IMR-90 (cell line): ENCODE data around the gene SLC9A9. TPM values are rescaled to one million over a fixed set of nuclear protein-coding genes. Genes with fewer than 3 reads are reported as not detected.

Experiments used
- ATAC-seq: fragments of 200-7000 bp; cut with Tn5 transposase; 2 replicates; pipeline ENCODE4 v1.9.1; 2020; ENCODE audit warnings: low read depth, mild to moderate bottlenecking, moderate library complexity
- BruUV-seq: library from RNA; stranded (reverse); fragments of 400-500 nt; replicated peaks from 2 replicates; lab custom pipeline; 2021; lab: Mats Ljungman, UMichigan
- CTCF ChIA-PET: fragments of 300-600 bp; formaldehyde crosslinking; extraction: SDS; loops from one replicate; lab custom pipeline; 2021; ENCODE audit warnings: antibody characterized with exemption; lab: Yijun Ruan, JAX
- POLR2A ChIA-PET: fragments of 300-600 bp; sonication (Branson Sonifier 250); formaldehyde crosslinking; loops from one replicate; lab custom pipeline; 2022; ENCODE audit warnings: antibody characterized with exemption; ENCODE audit not compliant: unreplicated experiment; lab: Charles Lee
- DNase-seq: peaks from one replicate; pipeline ENCODE4 v3.0.0; 2013
- H2AFZ ChIP-seq: replicated peaks from 2 replicates; pipeline ENCODE3; 2013; ENCODE audit warnings: low read length, mild to moderate bottlenecking; ENCODE audit not compliant: poor library complexity
- H2AK5ac ChIP-seq: 2 replicates; pipeline ENCODE4 v1.6.1; 2013; ENCODE audit warnings: low read depth, low read length, inconsistent platforms
- H2AK9ac ChIP-seq: replicated peaks from 2 replicates; pipeline ENCODE3; 2013; ENCODE audit warnings: mild to moderate bottlenecking, low read depth, low read length, moderate library complexity; ENCODE audit not compliant: poor library complexity
- H2BK120ac ChIP-seq: 2 replicates; pipeline ENCODE4 v1.6.1; 2013; ENCODE audit warnings: low read depth, low read length, inconsistent platforms
- H2BK15ac ChIP-seq: 3 replicates; pipeline ENCODE4 v1.6.1; 2013; ENCODE audit warnings: low read depth, low read length, inconsistent platforms
- H2BK20ac ChIP-seq: 2 replicates; pipeline ENCODE4 v1.6.1; 2013; ENCODE audit warnings: low read depth, mild to moderate bottlenecking, inconsistent platforms, low read length, moderate library complexity
- H2BK5ac ChIP-seq: 2 replicates; pipeline ENCODE4 v1.6.1; 2013; ENCODE audit warnings: mild to moderate bottlenecking, low read depth, low read length, inconsistent platforms; ENCODE audit not compliant: poor library complexity, severe bottlenecking
- H3K14ac ChIP-seq: replicated peaks from 2 replicates; pipeline ENCODE4 v1.6.1; 2013; ENCODE audit warnings: low read depth, low read length, inconsistent platforms
- H3K18ac ChIP-seq: 2 replicates; pipeline ENCODE4 v1.6.1; 2013; ENCODE audit warnings: low read depth, low read length, control low read depth
- H3K23ac ChIP-seq: 2 replicates; pipeline ENCODE4 v1.6.1; 2013; ENCODE audit warnings: low read depth, low read length, inconsistent platforms
- H3K27ac ChIP-seq: 2 replicates; pipeline ENCODE4 v1.5.1; 2013; ENCODE audit warnings: mild to moderate bottlenecking, control low read depth, low read length; ENCODE audit not compliant: insufficient read depth
- H3K27me3 ChIP-seq: 2 replicates; pipeline ENCODE4 v1.6.1; 2013; ENCODE audit warnings: low read length; ENCODE audit not compliant: control insufficient read depth, insufficient read depth
- H3K36me3 ChIP-seq: 2 replicates; pipeline ENCODE4 v1.6.1; 2013; ENCODE audit warnings: low read length, mixed read lengths; ENCODE audit not compliant: control insufficient read depth, insufficient read depth
- H3K4ac ChIP-seq: 2 replicates; pipeline ENCODE4 v1.6.1; 2013; ENCODE audit warnings: low read depth, low read length, inconsistent platforms
- H3K4me1 ChIP-seq: 2 replicates; pipeline ENCODE4 v1.6.1; 2013; ENCODE audit warnings: low read length, mixed read lengths; ENCODE audit not compliant: control insufficient read depth, insufficient read depth
- H3K4me2 ChIP-seq: 2 replicates; pipeline ENCODE4 v1.6.1; 2013; ENCODE audit warnings: low read depth, mild to moderate bottlenecking, control low read depth, low read length, moderate library complexity
- H3K4me3 ChIP-seq: 2 replicates; pipeline ENCODE4 v1.5.1; 2013; ENCODE audit warnings: low read depth, mild to moderate bottlenecking, control low read depth, low read length, moderate library complexity; ENCODE audit not compliant: insufficient read depth
- H3K56ac ChIP-seq: 2 replicates; pipeline ENCODE4 v1.6.1; 2013; ENCODE audit warnings: low read length, inconsistent platforms; ENCODE audit not compliant: insufficient read depth; ENCODE audit errors: extremely low read depth
- H3K79me1 ChIP-seq, 2 experiments: 2 replicates each; pipeline ENCODE4 v1.6.1; 2013; ENCODE audit warnings: low read length in 2 of 2, inconsistent platforms in 1 of 2, low read depth in 1 of 2
- H3K9ac ChIP-seq: 2 replicates; pipeline ENCODE4 v1.6.1; 2013; ENCODE audit warnings: low read depth, low read length, control low read depth
- H3K9me1 ChIP-seq: 2 replicates; pipeline ENCODE4 v1.6.1; 2013; ENCODE audit warnings: low read length, inconsistent platforms; ENCODE audit not compliant: insufficient read depth
- H3K9me3 ChIP-seq: 2 replicates; pipeline ENCODE4 v1.6.1; 2013; ENCODE audit warnings: low read length; ENCODE audit not compliant: control insufficient read depth, insufficient read depth
- H4K20me1 ChIP-seq: 2 replicates; pipeline ENCODE4 v1.6.1; 2013; ENCODE audit warnings: low read length, inconsistent platforms; ENCODE audit not compliant: insufficient read depth
- H4K5ac ChIP-seq: 2 replicates; pipeline ENCODE4 v1.6.1; 2013; ENCODE audit warnings: mild to moderate bottlenecking, low read depth, low read length, control low read depth
- H4K8ac ChIP-seq, 2 experiments: 2 replicates each; pipeline ENCODE4 v1.6.1; 2013; ENCODE audit warnings: low read depth in 2 of 2, low read length in 2 of 2, control low read depth in 1 of 2, inconsistent platforms in 1 of 2
- H4K91ac ChIP-seq: 2 replicates; pipeline ENCODE4 v1.6.1; 2013; ENCODE audit warnings: low read depth, low read length, inconsistent platforms; ENCODE audit not compliant: insufficient read depth
- BHLHE40 ChIP-seq: fragments of 150-350 bp; IDR thresholded peaks from 2 replicates; pipeline ENCODE4 v1.6.1; 2016; ENCODE audit warnings: mild to moderate bottlenecking, low read depth, low read length
- CEBPB ChIP-seq: IDR thresholded peaks from 2 replicates; pipeline ENCODE4 v1.6.1; 2012; ENCODE audit warnings: low read depth, low read length, improper control_type of control experiment
- CHD1 ChIP-seq: IDR thresholded peaks from 2 replicates; pipeline ENCODE4 v1.6.1; 2012; ENCODE audit warnings: low read depth, low read length, improper control_type of control experiment
- ELK1 ChIP-seq: fragments of 150-350 bp; IDR thresholded peaks from 2 replicates; pipeline ENCODE4 v1.6.1; 2016; ENCODE audit warnings: low read depth, mild to moderate bottlenecking, low read length, moderate library complexity, borderline replicate concordance
- FOS ChIP-seq: fragments of 150-350 bp; IDR thresholded peaks from 2 replicates; pipeline ENCODE4 v1.6.1; 2016; ENCODE audit warnings: low read depth, low read length
- MAFK ChIP-seq: IDR thresholded peaks from 2 replicates; pipeline ENCODE4 v1.6.1; 2012; ENCODE audit warnings: low read depth, low read length, improper control_type of control experiment
- MAZ ChIP-seq: IDR thresholded peaks from 2 replicates; pipeline ENCODE4 v1.6.1; 2012; ENCODE audit warnings: low read depth, mild to moderate bottlenecking, low read length, improper control_type of control experiment, moderate library complexity, borderline replicate concordance
- MXI1 ChIP-seq: IDR thresholded peaks from 2 replicates; pipeline ENCODE4 v1.6.1; 2012; ENCODE audit warnings: low read depth, mild to moderate bottlenecking, low read length, moderate library complexity, borderline replicate concordance
- NFE2L2 ChIP-seq: fragments of 150-350 bp; IDR thresholded peaks from 2 replicates; pipeline ENCODE4 v1.6.1; 2016; ENCODE audit warnings: low read depth, mild to moderate bottlenecking, low read length
- POLR2A ChIP-seq: IDR thresholded peaks from 2 replicates; pipeline ENCODE4 v1.6.1; 2012; ENCODE audit warnings: mild to moderate bottlenecking, low read depth, low read length
- RAD21 ChIP-seq: IDR thresholded peaks from 2 replicates; pipeline ENCODE4 v1.6.1; 2012; ENCODE audit warnings: low read length, improper control_type of control experiment
- RCOR1 ChIP-seq: IDR thresholded peaks from 2 replicates; pipeline ENCODE4 v1.6.1; 2012; ENCODE audit warnings: mild to moderate bottlenecking, low read length, improper control_type of control experiment; ENCODE audit not compliant: insufficient replicate concordance
- RFX5 ChIP-seq: IDR thresholded peaks from 2 replicates; pipeline ENCODE4 v1.8.0; 2012; ENCODE audit warnings: low read depth, mild to moderate bottlenecking, low read length, moderate library complexity
- SMC3 ChIP-seq: fragments of 150-350 bp; IDR thresholded peaks from 2 replicates; pipeline ENCODE4 v1.6.1; 2016; ENCODE audit warnings: low read depth, mild to moderate bottlenecking, antibody characterized with exemption, low read length, moderate library complexity
- WGBS, 2 experiments: methylation state at CpG; one replicate each; pipeline versions ENCODE4 v1.1.5 to v1.1.7; 2013; ENCODE audit warnings: missing lambda C conversion rate in 2 of 2; ENCODE audit not compliant: insufficient read length in 1 of 2; ENCODE audit errors: extremely low coverage in 2 of 2; 5-methylcytosine and 5-hydroxymethylcytosine counted together
- dilution Hi-C: fragments of 300-500 bp; cut with HindIII; formaldehyde crosslinking; loops from one replicate; pipeline ENCODE4 v1.14.3; 2018; ENCODE audit warnings: low sequenced_read_pairs; ENCODE audit not compliant: unreplicated experiment
- in situ Hi-C: fragments of 300-500 bp; cut with MboI; formaldehyde crosslinking; loops from 3 replicates; pipeline ENCODE4 v1.14.3; 2019; ENCODE audit warnings: low sequenced_read_pairs, inconsistent platforms, mixed read lengths
- intact Hi-C: fragments of 100-400 bp; cut with micrococcal nuclease; formaldehyde crosslinking; loops from 2 replicates; pipeline ENCODE4 v1.10.0; 2022
- polyA plus RNA-seq, 3 experiments: library from polyadenylated mRNA; depleted of rRNA; stranded (reverse); fragments of >200 nt; gene quantifications; 2 replicates each; pipeline ENCODE4 v1.2.3, GENCODE V29; 2012; ENCODE audit warnings: low replicate concordance in 1 of 3
- total RNA-seq: library from RNA; depleted of rRNA; stranded (reverse); fragments of >200 nt; gene quantifications from 2 replicates; pipeline ENCODE4 v1.2.3, GENCODE V29; 2012
- TF ChIP-seq, protein P1 (sequence below): conservative IDR thresholded peaks from 2 replicates; pipeline ENCODE4 v1.5.1; 2012; ENCODE audit warnings: mild to moderate bottlenecking, low read depth, low read length, improper control_type of control experiment
- TF ChIP-seq, protein P2 (sequence below): fragments of 150-350 bp; IDR thresholded peaks from 2 replicates; pipeline ENCODE4 v1.6.1; 2017; ENCODE audit warnings: mild to moderate bottlenecking, antibody characterized with exemption, low read length, low read depth

SLC9A9 gene
- total and polyA plus RNA-seq, 2 of the 4 experiments (the other 2 are of a cell fraction), result 1.4 to 2.3 TPM

- Histone ChIP-seq H4K8ac (no peak overlapping the region), H3K4me3 (no peak overlapping the region), H2BK15ac (no peak overlapping the region), H3K4me1 (no peaks in the 10 kb centered on the region), H4K91ac (no peak overlapping the region), H2BK120ac (no peak overlapping the region), H2BK5ac (no peak overlapping the region), H3K23ac (no peak overlapping the region), H2AK9ac (no peak overlapping the region), H3K56ac (no peak overlapping the region), H3K9ac (no peak overlapping the region), H3K14ac (no peak overlapping the region), H2BK20ac (no peak overlapping the region), H3K79me1 (no peaks in the 10 kb centered on the region), H3K4me2 (no peak overlapping the region), H4K5ac (no peak overlapping the region), H3K27me3 (no peaks in the 10 kb centered on the region), H3K4ac (no peak overlapping the region), H3K9me3 (no peaks in the 10 kb centered on the region), H3K36me3 (no peaks in the 10 kb centered on the region), H2AFZ (no peak overlapping the region), H3K27ac (no peak overlapping the region), H2AK5ac (no peak overlapping the region), H4K20me1 (no peaks in the 10 kb centered on the region), H3K18ac (no peak overlapping the region), H3K9me1 (no peaks in the 10 kb centered on the region)
- ATAC-seq, result no peak
- DNase-seq, result no peak
- in situ Hi-C loops (no loop called here), dilution Hi-C loops (no loop called here), intact Hi-C loops (no loop called here)
- POLR2A ChIA-PET, result no interaction called here
- TF ChIP-seq CHD1, result no peak
- TF ChIP-seq RAD21, result no peak
- TF ChIP-seq NFE2L2, result no peak
- no peak for TF ChIP-seq MXI1
- TF ChIP-seq, protein P1, sequence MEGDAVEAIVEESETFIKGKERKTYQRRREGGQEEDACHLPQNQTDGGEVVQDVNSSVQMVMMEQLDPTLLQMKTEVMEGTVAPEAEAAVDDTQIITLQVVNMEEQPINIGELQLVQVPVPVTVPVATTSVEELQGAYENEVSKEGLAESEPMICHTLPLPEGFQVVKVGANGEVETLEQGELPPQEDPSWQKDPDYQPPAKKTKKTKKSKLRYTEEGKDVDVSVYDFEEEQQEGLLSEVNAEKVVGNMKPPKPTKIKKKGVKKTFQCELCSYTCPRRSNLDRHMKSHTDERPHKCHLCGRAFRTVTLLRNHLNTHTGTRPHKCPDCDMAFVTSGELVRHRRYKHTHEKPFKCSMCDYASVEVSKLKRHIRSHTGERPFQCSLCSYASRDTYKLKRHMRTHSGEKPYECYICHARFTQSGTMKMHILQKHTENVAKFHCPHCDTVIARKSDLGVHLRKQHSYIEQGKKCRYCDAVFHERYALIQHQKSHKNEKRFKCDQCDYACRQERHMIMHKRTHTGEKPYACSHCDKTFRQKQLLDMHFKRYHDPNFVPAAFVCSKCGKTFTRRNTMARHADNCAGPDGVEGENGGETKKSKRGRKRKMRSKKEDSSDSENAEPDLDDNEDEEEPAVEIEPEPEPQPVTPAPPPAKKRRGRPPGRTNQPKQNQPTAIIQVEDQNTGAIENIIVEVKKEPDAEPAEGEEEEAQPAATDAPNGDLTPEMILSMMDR, result no peak
- TF ChIP-seq ELK1, result no peak
- TF ChIP-seq RCOR1, result no peak
- TF ChIP-seq POLR2A, result no peak
- TF ChIP-seq CEBPB, result no peak
- TF ChIP-seq BHLHE40, result no peak
- TF ChIP-seq RFX5, result no peak
- TF ChIP-seq MAZ, result no peak
- no peak for TF ChIP-seq FOS
- no peak for TF ChIP-seq SMC3
- TF ChIP-seq, protein P2, sequence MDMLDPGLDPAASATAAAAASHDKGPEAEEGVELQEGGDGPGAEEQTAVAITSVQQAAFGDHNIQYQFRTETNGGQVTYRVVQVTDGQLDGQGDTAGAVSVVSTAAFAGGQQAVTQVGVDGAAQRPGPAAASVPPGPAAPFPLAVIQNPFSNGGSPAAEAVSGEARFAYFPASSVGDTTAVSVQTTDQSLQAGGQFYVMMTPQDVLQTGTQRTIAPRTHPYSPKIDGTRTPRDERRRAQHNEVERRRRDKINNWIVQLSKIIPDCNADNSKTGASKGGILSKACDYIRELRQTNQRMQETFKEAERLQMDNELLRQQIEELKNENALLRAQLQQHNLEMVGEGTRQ, result no peak
- TF ChIP-seq MAFK, result no peak
- CTCF ChIA-PET, result no interaction called here
- no TSS peak for BruUV-seq
- WGBS, 2 experiments, result no CpG with 5 or more reads among the region's 1 CpG
These were observed 615.3 kb downstream of the SLC9A9 start for GRCh38 chr3:143232981-143233380.
